OCI-LY3 (cell line): ENCODE measurements around the gene FTO.

Experiments
- CTCF ChIP-seq: fragments of 200-600, 300-600 bp; sonication (generic); IDR thresholded peaks from 2 replicates; pipeline ENCODE4 v1.5.1; 2014; ENCODE audit warnings: antibody characterized with exemption, low read length, low read depth
- EZH2phosphoT487 ChIP-seq: fragments of 200-600 bp; shearing (Covaris generic); IDR thresholded peaks from 2 replicates; pipeline ENCODE4 v1.6.1; 2018; ENCODE audit warnings: antibody characterized with exemption, mixed run types, low read depth

- TF ChIP-seq CTCF (no peak), EZH2phosphoT487 (no peak)
Measured at GRCh38 chr16:54129810-54130209, 425.9 kb downstream of the FTO start.
